Fibroblast of lung (primary cell): ENCODE data around the gene ANXA4.

ENCODE experiments used
- CTCF ChIP-seq, 2 donors: IDR thresholded peaks in 1 of 2; conservative IDR thresholded peaks in 1 of 2; 1 replicate in 1 of 2; 2 replicates in 1 of 2; pipeline ENCODE4 v1.5.1; 2011 to 2012; ENCODE audit warnings: low read length in 2 of 2, control low read depth in 1 of 2, inconsistent platforms in 1 of 2, low read depth in 1 of 2, mild to moderate bottlenecking in 1 of 2
- EZH2 ChIP-seq: IDR thresholded peaks from 2 replicates; pipeline ENCODE4 v1.5.1; 2012; ENCODE audit warnings: low read length, control low read depth, mild to moderate bottlenecking; ENCODE audit errors: missing control alignments

GRCh38 chr2:69755862-69756467 lies 14.0 kb downstream of the ANXA4 start:
- TF ChIP-seq CTCF (conservative IDR thresholded peaks at IDR 0.05 in 1 of 2, IDR thresholded peaks at IDR 0.05 in 1 of 2; ENCODE audit: low read depth in 1 of 2, low read length in 2 of 2): no peak
- no peak for TF ChIP-seq EZH2
